OCI-LY1 (cell line): Measurements from ENCODE around the gene MAML2.

Experiments
- CTCF ChIP-seq: fragments of 200-600 bp; sonication (generic), shearing (Covaris generic); IDR thresholded peaks from 2 replicates; pipeline ENCODE4 v1.5.1; 2017; ENCODE audit warnings: mild to moderate bottlenecking, antibody characterized with exemption, low read length, moderate library complexity, mixed read lengths
- EZH2 ChIP-seq: fragments of 200-600 bp; sonication (generic), shearing (Covaris generic); IDR thresholded peaks from 2 replicates; pipeline ENCODE4 v1.8.0; 2017; ENCODE audit warnings: borderline replicate concordance, mixed run types, mild to moderate bottlenecking, antibody characterized with exemption, low read length, moderate library complexity, mixed read lengths

- TF ChIP-seq CTCF (no peak), EZH2 (no peak)
Measured at GRCh38 chr11:96073536-96073935, 269.5 kb downstream of the MAML2 start.
